Stimulated activated CD8-positive, alpha-beta memory T cell treated with anti-CD3 and anti-CD28 coated beads, Interleukin-15, amount 100 ng/mL, for 1 hour (primary cell): ENCODE measurements around the gene LAMC2.

Source experiments
- DNase-seq: peaks from one replicate; pipeline ENCODE4 v3.0.0-alpha.2; 2020; ENCODE audit warnings: low read depth

Gene LAMC2

GRCh38 chr1:183214021-183214970 lies 28.2 kb downstream of the LAMC2 start:
- no peak for DNase-seq

GRCh38 chr1:183215076-183215720 lies 29.1 kb downstream of the LAMC2 start:
- DNase-seq, result no peak

GRCh38 chr1:183215936-183216335 lies 29.9 kb downstream of the LAMC2 start:
- no peak for DNase-seq

GRCh38 chr1:183218027-183218618 lies 32.1 kb downstream of the LAMC2 start:
- no peak for DNase-seq

GRCh38 chr1:183218971-183219615 lies 33.0 kb downstream of the LAMC2 start:
- peak; percentile 5 for DNase-seq

- no peak for DNase-seq
These were observed 33.5 kb downstream of the LAMC2 start for GRCh38 chr1:183219616-183220009.

- DNase-seq, result no peak
These were observed 36.8 kb downstream of the LAMC2 start for GRCh38 chr1:183222909-183223308.

- no peak for DNase-seq
These were observed 37.4 kb downstream of the LAMC2 start for GRCh38 chr1:183223467-183223866.

- DNase-seq, result no peak
These were observed 40.3 kb downstream of the LAMC2 start for GRCh38 chr1:183226361-183226760.

GRCh38 chr1:183226963-183227362 lies 40.9 kb downstream of the LAMC2 start:
- DNase-seq, result no peak

GRCh38 chr1:183227422-183228346 lies 41.6 kb downstream of the LAMC2 start:
- no peak for DNase-seq

- DNase-seq, result no peak
These were observed 42.5 kb downstream of the LAMC2 start for GRCh38 chr1:183228347-183229220.

GRCh38 chr1:183230413-183230812 lies 44.3 kb downstream of the LAMC2 start:
- no peak for DNase-seq

GRCh38 chr1:183231545-183231944 lies 45.5 kb downstream of the LAMC2 start:
- no peak for DNase-seq

GRCh38 chr1:183233113-183233512 lies 47.0 kb downstream of the LAMC2 start:
- DNase-seq, result no peak

GRCh38 chr1:183234660-183235476 lies 48.8 kb downstream of the LAMC2 start:
- DNase-seq, result no peak

GRCh38 chr1:183235503-183235902 lies 49.4 kb downstream of the LAMC2 start:
- no peak for DNase-seq

- no peak for DNase-seq
These were observed 50.2 kb downstream of the LAMC2 start for GRCh38 chr1:183236158-183236725.

GRCh38 chr1:183237046-183237445 lies 51.0 kb downstream of the LAMC2 start:
- no peak for DNase-seq
